ENCODE measurements around the gene PYGO1.
"Not testable (repeated sequence)": the region's sequence is repeated elsewhere in the genome, so short reads cannot be mapped to it uniquely, and the experiment has no call there.

Gene PYGO1, protein sequence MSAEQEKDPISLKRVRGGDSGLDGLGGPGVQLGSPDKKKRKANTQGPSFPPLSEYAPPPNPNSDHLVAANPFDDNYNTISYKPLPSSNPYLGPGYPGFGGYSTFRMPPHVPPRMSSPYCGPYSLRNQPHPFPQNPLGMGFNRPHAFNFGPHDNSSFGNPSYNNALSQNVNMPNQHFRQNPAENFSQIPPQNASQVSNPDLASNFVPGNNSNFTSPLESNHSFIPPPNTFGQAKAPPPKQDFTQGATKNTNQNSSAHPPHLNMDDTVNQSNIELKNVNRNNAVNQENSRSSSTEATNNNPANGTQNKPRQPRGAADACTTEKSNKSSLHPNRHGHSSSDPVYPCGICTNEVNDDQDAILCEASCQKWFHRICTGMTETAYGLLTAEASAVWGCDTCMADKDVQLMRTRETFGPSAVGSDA

DNA sequence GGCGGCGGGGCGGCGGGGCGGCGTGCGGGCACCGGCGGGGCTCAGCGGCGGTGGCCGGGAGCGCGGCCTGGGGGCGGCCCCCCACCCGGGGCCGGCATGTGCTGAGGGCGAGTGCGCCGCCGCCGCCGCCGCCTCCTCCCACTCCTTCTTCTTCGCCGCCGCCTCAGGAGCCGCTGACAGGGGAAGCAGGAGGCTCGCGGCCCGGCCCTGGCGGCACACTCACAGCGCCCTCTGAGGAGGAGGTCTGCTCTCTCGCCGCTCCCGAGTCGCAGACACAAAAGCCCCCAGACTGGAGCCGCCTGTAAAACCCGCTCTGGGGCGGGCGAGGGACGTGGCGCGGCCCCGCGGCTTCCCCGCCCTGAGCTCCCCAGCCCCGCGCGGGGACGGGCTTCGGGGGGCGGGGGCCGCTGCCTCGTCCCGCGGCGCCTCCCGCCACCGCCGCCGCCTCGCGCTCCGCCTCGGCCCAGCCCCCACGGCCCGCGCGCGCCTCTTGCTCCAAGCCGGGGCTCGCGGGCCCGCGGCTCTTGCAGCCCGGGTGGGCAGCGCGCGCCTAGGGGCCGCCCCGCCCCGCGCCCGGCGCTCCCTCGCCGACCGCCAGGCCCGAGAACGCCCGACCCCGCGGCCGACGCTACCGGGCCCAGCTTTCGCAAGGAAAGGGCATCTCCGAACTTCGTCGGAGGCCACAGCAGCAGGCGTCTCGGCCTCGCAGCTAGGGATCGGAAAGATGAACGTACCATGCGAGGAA, at the start of gene PYGO1:
Gene PYGO1, minus strand, starts transcription at position 276 of the 745 bp plus-strand sequence. CDS start 462 bp downstream, outside the sequence.
- no peak for DNase-seq

DNA sequence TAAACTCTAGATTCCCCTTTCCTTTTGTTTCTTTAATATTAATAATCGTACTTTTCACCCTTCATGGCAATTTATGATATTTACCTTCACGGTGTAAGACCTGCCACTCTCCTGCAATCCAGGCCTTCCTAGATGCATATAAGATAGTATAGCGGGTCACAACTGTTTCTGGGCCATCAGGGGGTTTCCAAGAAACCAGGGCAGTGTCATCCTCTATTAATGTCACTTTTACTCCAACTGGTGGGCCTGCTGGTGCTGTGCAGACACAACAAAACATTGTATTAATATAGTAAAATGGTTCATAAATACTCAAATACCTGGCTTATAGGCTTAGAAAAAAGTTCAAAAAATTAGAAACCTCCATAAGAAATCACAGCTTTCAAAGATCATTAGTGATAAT, 48.9 kb upstream of the PYGO1 start:
- no peak for DNase-seq

DNA sequence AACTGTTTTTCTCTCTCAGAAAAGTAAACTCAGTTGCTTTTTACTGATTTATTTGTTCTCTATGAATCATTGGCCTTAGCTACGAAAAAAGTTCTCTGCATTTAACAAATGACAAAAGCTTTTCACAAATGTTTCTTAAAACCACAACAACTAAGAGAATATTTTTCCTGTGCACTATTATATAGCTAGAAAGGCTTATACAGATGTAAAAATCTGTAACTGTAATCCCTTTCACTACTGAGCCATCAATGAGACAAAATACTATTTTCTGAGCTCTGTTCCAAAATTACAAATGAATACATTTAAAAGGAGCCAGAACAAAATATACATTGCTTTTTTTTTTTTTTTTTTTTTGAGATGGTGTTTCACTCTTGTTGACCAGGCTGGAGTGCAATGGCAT, 45.6 kb upstream of the PYGO1 start:
- DNase-seq = no peak

DNA sequence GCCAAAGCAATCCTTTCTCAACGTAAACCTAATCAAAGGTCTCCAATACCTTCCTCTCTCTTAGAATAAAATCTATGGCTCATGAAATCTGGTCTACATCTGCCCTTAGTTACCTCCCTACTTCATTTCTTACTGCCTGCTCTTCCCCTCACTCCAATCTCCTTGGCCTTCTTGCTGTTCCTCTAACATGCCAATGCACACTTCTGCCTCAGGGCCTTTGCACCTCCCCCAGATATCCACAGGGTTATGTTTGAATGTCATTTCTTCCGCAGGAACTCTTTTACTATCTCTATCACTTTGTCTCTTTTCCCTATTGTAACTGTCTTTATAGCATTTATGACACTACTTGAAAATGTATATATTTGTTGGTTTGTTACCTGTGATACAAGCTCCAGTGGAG, 44.3 kb upstream of the PYGO1 start:
- no peak for DNase-seq

DNA sequence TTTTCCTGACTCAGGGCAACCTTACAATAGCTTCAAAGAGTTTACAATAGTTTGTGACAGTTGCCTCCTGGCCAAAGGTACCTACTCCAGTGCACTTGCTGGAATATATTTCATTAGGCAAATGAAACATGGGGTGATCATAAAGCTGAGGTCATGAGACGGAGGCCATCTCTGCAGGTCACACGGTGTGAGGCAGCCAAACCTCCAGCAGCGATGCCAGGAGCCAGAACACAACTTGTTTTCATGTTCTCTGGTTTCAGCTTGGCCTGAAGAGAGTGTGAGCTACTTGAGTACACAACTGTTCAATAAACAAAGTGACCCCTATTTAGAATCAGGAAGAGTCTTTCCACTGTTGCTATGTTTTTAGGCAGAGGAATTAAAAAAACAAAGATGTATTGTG, 42.7 kb upstream of the PYGO1 start:
- DNase-seq = no peak

DNA sequence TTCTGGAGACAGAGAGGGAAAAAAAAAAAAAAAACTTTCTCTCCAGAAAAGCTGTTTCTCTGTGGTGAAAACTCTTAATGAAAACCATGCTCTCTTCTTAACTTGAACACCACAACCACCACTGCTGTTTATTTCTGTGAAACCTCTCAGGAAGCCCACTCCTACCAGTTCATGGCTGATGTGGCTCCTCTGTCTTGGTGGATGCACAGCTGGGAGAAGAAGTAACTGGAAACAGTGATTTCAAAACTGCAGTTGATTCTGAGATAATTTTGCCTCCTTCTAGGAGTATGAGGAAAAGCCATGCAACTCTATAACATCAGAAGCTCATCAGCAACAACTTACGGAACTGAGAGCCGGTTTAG, 40.2 kb upstream of the PYGO1 start:
- DNase-seq = no peak

DNA sequence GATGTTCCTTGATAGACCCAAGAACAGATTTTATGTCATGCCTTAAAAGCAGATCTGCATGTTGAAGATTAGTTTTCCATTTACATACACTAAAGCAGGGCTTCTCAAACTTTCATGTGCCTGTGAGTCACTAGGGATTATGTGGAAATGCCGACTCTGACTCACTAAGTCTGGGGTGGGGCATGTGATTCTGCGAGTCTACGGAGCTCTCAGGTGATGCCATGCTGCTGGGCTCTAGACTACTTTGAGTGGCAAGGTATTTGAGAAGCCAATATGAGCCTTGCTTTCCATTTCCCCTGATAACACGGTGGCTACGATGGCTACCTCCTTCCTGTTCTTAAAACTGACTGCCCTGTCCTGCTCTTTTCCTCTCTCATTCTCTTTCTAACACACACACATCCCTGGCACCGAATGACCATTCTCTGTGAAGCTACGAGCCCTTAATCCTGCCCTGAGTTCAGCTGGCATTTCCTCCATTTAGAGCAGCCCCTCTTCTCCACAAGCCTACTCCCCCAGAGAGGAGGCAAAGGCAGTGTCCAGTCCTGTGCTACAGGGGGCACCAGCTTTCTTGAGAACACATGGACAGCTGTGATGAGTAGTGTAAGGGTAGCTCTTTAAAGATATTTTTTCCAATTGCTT, 39.7 kb upstream of the PYGO1 start:
- no peak for DNase-seq

DNA sequence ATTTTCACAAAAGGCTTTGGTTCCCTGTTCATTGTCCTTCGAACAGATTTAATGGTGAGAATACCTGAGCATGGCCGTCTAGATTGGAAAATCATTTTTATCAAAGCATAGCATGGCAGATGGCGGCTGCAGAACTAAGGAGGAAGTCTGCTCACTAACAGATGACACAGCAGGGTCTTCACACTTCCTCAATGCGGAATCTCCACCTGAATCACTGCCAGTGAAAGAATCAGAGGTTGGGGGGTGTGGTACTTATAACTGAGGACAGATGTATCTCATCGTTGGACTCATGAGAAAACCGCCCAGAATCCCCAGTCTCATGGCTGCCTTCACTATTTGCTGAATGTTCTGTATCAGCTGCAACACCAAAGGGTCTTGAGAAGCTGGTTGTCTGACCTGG, 31.6 kb upstream of the PYGO1 start:
- no peak for DNase-seq

DNA sequence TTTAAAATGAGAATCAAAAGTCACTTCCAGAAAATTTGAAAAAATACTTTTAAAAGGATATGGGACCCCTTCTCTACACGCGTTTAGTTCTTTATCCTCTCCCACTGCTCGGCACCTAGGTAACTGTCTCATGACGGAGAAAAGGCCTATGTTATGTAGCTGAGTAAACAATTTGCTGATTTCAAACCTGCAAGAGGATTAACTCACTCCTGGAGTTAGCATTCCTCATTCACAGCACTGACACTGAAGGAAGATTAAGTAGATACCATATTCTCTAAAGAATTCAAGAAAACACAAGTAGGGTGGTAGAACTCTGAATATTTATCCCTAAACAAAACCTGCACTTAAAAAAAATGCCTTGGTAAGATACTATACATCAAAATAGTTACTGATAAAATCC, 30.2 kb upstream of the PYGO1 start:
- DNase-seq = no peak

DNA sequence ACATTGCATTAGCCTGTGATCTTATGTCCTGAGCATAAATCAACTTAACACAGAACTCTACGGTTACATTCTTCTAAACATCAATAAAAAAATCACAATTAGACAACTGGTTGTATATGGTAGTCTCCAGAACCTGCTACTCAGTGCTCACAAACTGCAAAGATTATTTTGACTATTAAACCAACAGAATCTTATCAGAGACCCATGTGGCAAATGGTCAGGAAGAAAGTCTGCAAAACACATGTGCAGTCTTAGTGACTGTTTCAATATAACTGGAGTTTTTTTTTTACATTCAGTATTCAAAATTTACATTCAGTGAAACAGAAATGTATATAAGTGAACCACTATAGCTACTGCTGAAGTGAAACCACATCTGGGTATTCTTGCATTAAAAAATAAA, 27.3 kb upstream of the PYGO1 start:
- DNase-seq = no peak

DNA sequence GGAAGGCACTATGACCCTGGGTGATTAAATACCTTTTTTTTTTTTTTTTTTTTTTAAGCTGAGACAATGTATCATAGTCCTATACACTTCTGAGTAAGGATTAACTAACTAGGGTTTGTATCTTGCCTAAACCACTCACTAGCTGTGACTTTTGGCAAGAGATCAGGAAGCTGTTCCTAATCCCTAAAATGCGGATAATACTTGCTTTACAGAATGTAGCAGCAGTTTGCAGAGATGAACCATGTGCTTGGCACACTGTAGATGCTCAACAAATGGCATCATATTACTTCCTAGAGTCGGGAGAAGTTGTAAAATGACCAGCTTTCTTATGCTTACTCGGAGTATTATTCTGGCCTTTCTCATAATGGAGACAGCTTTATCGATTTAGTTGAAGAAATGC, 25.6 kb upstream of the PYGO1 start:
- DNase-seq = no peak

DNA sequence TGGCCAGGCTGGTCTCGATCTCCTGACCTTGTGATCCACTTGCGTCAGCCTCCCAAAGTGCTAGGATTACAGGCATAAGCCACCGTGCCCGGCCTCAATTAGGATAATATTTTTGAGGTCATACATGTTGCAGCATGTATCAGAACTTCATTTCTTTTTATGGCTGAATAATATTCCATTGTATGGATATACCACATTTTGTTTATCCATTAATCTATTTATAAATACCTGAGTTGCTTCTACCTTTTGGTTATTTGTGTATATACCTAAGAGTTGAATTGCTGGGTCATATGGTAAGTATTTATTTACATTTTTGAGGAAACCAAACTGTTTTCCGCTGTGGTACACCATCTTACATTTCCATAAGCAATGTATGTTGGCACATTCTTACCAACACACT, 18.1 kb upstream of the PYGO1 start:
- no peak for DNase-seq

DNA sequence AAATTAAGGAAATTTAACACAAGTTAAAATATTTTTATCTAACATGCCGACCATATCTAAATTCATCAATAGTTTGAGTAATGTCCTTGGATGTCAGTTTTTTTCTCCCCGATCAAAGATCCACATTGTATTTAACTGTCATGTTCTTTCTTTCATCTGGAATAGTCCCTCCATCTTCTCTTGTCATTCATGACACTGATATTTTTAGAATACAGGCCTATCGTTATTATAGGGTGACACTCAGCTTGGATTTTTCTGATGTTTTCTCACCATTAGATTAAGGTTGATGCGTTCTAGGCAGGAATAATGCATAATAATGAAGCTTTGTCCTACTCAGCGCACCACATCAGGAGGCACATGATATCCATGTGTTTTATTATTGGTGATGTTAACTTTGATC, 13.2 kb upstream of the PYGO1 start:
- no peak for DNase-seq

DNA sequence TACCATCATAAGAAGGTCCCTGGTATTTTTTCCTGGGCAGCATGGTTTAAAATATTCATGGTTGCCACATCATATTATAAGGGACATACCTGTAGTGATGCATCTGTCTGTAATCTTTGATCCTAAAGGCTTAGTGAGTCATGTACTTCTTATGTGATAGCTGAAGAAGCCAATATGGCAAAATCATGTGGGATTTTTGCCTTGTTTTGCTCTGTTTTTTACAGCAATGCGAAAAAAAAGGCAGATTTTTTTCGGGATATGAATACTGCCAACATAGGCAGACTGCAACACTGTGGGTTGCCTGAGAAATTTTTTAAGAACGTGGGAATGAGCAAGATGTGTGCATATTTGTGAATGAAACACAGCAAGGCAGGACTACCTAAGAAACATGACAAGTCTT, 11.3 kb upstream of the PYGO1 start:
- DNase-seq = no peak

DNA sequence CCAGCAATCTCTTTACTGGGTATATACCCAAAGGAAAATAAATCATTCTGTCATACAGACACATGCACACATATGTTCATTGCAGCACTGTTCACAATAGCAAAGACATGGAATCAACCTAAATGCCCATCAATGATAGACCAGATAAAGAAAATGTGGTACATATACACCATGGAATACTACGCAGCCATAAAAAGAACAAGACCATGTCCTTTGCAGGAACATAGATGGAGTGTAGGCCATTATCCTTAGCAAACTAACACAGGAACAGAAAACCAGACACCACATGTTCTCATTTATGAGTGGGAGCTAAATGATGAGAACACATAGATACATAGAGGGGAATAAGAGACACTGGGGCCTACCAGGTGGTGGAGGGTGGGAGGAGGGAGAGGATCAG, 4.9 kb upstream of the PYGO1 start:
- not testable (repeated sequence) for DNase-seq

DNA sequence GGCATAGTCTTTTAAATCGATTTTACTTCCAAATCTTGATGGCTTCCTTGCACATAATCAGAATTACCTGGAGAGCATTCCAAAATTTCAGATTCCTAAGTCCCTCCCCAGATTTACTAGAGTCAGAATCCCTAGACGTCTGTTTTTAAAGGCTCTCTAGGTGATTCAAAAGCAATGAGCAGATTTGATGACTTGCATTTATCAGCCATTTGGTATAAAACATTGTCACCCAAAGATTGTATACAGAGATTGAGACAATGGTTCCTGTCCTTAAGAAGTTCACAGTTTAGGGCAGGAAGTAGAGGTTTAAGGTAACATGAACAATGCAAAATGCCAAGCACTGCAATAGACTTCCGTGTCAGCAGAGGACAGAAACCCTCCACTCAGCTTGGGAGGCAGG, 2.6 kb upstream of the PYGO1 start:
- no peak for DNase-seq

DNA sequence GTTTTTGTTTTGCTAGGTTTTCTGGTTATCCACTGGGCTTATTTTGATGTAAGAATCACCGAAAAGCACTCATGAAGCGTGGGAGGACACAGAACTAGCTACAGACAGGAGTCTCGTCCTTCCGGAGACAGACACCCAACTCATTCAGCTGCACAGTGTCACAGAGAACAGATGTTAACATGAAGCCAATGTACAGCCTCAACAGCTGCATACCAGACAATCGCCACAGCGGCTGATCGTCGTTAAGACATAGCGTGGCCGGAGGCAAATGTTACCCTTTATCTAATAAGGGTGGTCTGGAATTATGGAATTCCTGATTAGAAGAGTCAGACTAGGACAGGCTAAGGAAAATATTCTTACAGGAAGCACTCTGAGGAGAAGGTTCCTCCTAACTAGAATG, 1.1 kb upstream of the PYGO1 start:
- no peak for DNase-seq

DNA sequence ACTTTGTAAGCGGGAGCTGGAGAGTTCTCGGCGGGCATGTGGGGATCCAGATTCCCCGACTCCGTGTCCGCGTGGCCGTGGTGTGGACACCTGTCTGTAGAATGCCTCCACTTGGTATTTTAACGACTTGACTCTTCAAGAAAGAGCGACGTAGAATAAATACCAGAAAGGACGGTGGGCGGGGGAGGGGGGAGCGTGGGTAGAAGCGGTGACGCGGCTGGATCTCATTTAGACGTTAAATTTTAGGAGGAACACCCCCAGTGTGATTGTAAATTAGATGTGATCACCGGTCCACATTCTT, 620 bp upstream of the PYGO1 start:
- no peak for DNase-seq

DNA sequence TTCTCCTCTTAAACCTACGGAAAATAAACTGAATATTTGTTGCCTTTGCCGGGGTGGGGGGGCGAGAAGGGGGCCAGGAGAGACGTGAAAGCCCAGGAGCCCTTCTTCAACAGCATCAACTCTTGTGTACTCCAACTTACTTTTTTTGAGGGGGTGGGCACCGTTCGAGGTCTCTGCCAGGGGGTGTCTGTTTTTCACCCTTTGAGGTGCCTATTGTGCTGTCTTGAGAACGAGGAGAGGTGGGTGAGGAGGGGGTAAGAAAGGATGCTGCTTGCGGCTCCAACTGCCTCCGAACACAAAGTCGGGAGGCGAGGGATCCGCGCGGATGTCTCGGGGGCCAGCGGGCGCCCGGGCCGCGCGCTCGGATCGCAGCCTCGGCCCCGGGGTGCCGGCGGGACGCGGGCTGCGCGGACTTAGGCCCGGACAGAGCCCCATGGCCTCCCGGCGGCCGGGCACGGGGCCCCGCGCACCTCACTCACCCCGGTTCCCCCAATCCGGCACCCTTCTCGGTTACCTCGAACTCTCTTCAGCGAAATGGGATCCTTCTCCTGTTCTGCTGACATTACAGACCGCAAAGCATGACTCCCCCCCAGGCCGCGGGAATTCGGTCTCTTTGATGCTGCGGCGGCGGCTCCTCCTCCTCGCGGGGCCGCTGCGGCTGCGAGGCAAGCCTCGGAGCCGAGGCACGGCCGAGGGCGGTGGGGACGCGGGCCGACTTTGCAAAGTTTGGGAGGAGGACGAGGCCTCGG, 650 bp downstream of the PYGO1 start:
- no peak for DNase-seq

DNA sequence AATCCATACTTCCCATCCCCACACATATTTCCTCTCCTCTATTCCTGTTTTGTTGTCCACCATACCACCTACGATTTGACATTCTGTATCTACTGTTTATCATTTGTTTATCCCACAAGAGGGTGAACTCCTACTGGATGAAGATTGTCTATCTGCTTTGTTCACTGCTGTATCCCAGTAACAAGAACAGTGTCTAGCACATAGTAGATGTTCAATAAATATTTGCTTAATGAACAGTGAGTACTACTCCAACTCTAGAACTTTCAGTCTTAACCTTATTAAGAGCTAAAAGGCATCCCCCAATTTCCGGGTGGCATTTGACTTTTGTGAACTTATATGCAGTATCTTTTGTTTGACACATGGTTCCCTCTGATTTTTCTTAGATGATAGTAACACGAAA, 1.3 kb downstream of the PYGO1 start:
- no peak for DNase-seq

DNA sequence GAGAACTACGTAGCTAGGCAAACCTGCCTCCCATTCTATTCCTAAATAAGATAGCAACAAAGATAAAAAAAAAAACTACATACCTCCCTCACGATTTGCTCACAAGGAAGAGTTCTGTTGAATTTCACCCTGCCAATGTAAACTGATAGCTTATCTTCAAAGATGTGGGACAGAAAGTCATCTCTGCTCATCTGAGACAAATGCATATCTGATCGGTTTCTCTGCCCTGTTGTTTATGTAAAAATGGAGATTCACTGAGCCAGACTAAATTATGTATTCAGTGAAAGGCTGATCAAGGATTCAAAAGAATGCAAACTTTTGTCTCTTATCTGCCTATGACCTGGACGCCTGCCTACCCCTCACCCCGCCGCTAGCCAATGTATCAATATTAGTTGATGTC, 11.2 kb downstream of the PYGO1 start:
- DNase-seq = no peak

DNA sequence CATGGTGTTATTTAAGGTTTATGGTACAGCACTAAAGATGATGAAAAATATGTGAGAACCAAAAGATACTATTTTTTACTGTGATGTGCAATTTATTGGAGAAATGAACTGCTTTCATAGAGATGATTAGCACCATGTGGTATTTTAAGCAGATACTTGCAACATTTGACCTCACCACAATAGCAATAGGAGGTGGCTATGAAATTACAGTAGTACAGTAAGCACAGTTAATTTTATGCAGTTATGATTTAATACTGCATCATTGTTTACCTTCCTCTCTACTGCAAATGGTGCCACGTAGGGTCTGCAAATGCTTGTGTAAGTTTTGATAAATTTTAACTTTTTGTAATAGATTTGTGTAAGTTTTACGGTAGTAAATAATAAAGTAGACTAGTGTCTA, 14.0 kb downstream of the PYGO1 start:
- no peak for DNase-seq

DNA sequence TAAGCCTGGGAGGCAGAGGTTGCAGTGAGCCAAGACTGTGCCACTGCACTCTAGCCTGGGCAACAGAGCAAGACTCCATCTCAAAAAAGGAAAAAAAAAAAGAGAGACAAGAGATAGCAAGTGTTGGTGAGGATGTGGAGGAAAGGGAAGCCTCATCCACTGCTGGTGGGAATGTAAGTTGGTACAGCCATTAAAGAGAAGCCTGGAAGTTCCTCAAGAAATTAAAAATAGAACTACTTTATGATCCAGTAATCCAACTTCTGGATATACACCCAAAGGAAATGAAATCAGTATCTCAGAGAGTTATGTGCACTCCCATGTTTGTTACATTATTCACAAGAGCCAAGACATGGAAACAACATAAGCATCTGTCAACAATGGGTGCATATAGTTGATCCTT, 14.9 kb downstream of the PYGO1 start:
- no peak for DNase-seq

All from AML-193 (cell line).